Measurements from ENCODE around the gene LPXN.

LPXN gene

DNA sequence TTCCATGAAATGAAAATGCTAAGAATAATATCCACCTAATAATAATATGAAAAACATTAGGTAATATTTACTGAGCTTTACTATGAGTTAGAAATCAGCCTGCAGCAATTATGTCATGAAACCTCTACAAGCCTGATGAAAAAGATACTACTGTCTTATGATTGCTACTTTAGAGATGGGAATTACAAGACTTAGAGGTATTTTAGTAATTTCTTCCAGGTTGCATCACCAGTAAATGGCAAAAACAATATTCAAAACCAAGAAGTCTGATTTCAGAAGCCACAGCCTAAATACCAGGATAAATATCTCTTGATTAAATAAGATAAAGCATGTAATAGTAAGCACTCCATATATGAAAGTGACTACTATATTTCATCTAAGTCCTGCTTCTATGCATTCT lies 81.6 kb downstream of the LPXN start:
- H3K27ac ChIP-seq = no peak overlapping the region
- no peak for DNase-seq

DNA sequence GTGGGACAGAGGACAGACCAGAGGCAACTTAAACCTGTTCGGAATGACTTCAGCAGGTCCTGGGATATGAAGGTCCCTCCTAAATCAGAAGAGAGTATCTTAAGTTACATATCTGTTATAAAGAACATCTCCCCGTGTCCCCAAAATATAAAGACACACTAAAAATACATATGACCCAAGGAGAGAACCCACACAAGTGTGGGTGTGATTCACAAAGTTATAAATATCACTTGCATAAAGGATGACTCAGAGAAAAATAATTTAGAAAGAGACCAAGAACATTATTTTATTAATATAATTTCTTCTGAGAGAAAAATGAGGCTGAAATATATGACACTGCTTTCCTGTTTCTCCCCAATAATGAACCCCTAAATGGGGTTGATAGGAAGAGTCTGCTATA lies 82.0 kb downstream of the LPXN start:
- TF ChIP-seq, protein P1, sequence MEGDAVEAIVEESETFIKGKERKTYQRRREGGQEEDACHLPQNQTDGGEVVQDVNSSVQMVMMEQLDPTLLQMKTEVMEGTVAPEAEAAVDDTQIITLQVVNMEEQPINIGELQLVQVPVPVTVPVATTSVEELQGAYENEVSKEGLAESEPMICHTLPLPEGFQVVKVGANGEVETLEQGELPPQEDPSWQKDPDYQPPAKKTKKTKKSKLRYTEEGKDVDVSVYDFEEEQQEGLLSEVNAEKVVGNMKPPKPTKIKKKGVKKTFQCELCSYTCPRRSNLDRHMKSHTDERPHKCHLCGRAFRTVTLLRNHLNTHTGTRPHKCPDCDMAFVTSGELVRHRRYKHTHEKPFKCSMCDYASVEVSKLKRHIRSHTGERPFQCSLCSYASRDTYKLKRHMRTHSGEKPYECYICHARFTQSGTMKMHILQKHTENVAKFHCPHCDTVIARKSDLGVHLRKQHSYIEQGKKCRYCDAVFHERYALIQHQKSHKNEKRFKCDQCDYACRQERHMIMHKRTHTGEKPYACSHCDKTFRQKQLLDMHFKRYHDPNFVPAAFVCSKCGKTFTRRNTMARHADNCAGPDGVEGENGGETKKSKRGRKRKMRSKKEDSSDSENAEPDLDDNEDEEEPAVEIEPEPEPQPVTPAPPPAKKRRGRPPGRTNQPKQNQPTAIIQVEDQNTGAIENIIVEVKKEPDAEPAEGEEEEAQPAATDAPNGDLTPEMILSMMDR (IDR thresholded peaks at IDR 0.05; ENCODE audit: low read depth, low read length) = no peak
- Histone ChIP-seq H3K4me3 (ENCODE audit: low read depth, low read length) (no peak overlapping the region), H3K27me3 (ENCODE audit: insufficient read depth, low read depth, severe bottlenecking) (peaks cover 44% of the 10 kb centered on the region), H3K36me3 (no peaks in the 10 kb centered on the region), H3K27ac (no peak overlapping the region), H3K9me3 (ENCODE audit: severe bottlenecking) (no peaks in the 10 kb centered on the region)
- no peak for DNase-seq

More for the DNA sequence above, 81.6 kb downstream of the LPXN start:
- TF ChIP-seq, protein P1 (IDR thresholded peaks at IDR 0.05; ENCODE audit: low read depth, low read length) = no peak
- Histone ChIP-seq H3K36me3 (no peaks in the 10 kb centered on the region), H3K4me3 (ENCODE audit: low read depth, low read length) (no peak overlapping the region), H3K9me3 (ENCODE audit: severe bottlenecking) (no peaks in the 10 kb centered on the region), H3K27me3 (ENCODE audit: insufficient read depth, low read depth, severe bottlenecking) (peaks cover 47% of the 10 kb centered on the region)

DNA sequence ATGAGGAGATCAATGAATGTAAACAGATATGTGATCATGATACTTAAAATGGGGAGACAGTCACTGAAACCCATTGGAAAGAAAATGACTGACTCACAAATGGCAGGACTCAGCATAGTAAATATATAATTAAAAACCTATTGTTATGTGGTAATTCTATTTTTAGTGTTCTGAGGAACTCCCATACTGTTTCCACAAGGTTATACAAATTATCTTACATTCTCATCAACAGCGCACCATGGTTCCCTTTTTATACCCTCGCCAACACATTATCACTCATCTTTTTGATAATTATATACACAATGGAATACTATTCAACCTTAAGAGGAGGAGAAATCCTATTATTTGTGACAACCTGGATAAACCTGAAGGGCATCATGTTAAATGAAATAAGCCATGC lies 84.8 kb downstream of the LPXN start:
- no peak for DNase-seq

DNA sequence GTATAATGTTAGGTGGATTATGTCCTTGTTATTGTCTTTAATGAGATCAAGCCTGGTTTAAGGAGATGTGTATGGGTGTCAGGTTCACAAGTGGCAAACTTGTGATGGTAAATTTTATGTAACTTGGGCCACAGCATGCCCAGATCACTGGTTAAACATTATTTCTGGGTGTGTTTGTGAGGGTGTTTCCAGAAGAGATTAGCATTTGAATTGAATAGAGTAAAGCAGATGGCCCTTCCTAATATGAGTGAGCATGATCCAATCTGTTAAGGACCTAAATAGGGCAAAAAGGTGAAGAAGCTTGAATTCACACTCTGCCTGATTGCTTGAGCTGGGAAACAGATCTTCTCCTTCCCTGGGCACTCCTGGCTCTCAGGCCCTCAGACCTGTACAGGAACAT lies 88.5 kb downstream of the LPXN start:
- H3K9me3 ChIP-seq (ENCODE audit: severe bottlenecking) = no peaks in the 10 kb centered on the region
- H3K4me3 ChIP-seq (ENCODE audit: low read depth, low read length) = no peak overlapping the region
- TF ChIP-seq, protein P1 (IDR thresholded peaks at IDR 0.05; ENCODE audit: low read depth, low read length) = no peak
- H3K27me3 ChIP-seq (ENCODE audit: insufficient read depth, low read depth, severe bottlenecking) = peaks cover 29% of the 10 kb centered on the region
- DNase-seq = no peak
- H3K27ac ChIP-seq = no peak overlapping the region
- H3K36me3 ChIP-seq = no peaks in the 10 kb centered on the region

More for the DNA sequence above, 84.8 kb downstream of the LPXN start:
- Histone ChIP-seq H3K27me3 (ENCODE audit: insufficient read depth, low read depth, severe bottlenecking) (peaks cover 36% of the 10 kb centered on the region), H3K4me3 (ENCODE audit: low read depth, low read length) (no peak overlapping the region), H3K36me3 (no peaks in the 10 kb centered on the region), H3K9me3 (ENCODE audit: severe bottlenecking) (no peaks in the 10 kb centered on the region), H3K27ac (no peak overlapping the region)
- TF ChIP-seq, protein P1 (IDR thresholded peaks at IDR 0.05; ENCODE audit: low read depth, low read length) = no peak

DNA sequence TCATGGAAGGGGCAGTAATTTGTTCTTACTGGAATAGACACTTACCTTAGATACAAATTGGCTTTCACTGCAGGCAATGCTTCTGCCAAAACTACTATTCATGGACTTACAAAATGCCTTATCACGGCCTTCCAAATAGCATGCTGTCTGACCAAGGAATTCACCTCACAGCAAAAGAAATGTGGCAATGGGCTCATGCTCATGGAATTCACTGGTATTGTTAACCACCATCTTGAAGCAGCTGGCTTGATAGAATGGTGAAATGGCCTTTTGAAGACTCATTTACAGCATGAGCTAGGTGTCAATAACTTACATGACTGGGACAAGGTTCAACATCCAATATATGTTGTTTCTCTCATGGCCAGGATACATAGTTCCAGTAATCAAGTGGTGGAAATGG lies 89.7 kb downstream of the LPXN start:
- no peak for DNase-seq
- Histone ChIP-seq H3K27ac (no peak overlapping the region), H3K36me3 (no peaks in the 10 kb centered on the region), H3K9me3 (ENCODE audit: severe bottlenecking) (no peaks in the 10 kb centered on the region), H3K27me3 (ENCODE audit: insufficient read depth, low read depth, severe bottlenecking) (peaks cover 26% of the 10 kb centered on the region), H3K4me3 (ENCODE audit: low read depth, low read length) (no peak overlapping the region)
- TF ChIP-seq, protein P1 (IDR thresholded peaks at IDR 0.05; ENCODE audit: low read depth, low read length) = no peak
